ENCODE data around the gene DBH. TPM values are rescaled to one million over a fixed set of nuclear protein-coding genes. Genes with fewer than 3 reads are reported as not detected.

The DBH gene
- total and polyA plus RNA-seq, 7 donors: 0.01 TPM; not detected in 6

DNA sequence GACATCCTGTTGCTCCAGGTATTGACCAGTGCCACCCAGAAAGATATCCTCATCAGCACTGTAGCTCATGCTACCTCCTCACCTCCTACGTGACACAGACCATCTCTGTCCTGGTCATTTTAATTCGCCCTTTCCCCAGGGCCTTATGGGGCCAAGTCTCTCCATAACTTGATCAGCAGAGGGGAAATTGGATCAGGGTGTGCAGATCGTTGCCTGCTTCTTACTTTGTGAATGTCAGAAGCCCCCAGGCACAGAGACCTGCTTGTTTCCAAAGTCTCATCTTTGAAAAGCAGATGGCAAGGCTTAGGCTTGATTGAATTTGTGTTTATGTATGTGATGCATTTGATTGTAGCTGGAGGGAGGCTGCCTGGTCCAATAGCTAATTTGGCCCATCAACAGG, 8.8 kb upstream of the DBH start:
- Histone ChIP-seq H3K4me1 (no peaks in the 10 kb centered on the region), H3K27me3 (peaks cover 0 to 10% (median 0%) of the 10 kb centered on the region in 3 donors), H3K9me3 (peaks cover 0 to 5% (median 3%) of the 10 kb centered on the region in 4 donors), H3K36me3 (no peaks in the 10 kb centered on the region), H3K27ac (no peak overlapping the region), H3K4me3 (no peak overlapping the region)
- 74 to 82% methylated on average over 3 of the region's 3 CpGs for WGBS, 2 donors
- no peak for DNase-seq
- intact Hi-C loops (cut with DNase I): no loop called here
- no peak for TF ChIP-seq EP300 (IDR thresholded peaks at IDR 0.05)
- no peak for TF ChIP-seq POLR2AphosphoS5 (IDR thresholded peaks at IDR 0.05)
- TF ChIP-seq, protein P1, sequence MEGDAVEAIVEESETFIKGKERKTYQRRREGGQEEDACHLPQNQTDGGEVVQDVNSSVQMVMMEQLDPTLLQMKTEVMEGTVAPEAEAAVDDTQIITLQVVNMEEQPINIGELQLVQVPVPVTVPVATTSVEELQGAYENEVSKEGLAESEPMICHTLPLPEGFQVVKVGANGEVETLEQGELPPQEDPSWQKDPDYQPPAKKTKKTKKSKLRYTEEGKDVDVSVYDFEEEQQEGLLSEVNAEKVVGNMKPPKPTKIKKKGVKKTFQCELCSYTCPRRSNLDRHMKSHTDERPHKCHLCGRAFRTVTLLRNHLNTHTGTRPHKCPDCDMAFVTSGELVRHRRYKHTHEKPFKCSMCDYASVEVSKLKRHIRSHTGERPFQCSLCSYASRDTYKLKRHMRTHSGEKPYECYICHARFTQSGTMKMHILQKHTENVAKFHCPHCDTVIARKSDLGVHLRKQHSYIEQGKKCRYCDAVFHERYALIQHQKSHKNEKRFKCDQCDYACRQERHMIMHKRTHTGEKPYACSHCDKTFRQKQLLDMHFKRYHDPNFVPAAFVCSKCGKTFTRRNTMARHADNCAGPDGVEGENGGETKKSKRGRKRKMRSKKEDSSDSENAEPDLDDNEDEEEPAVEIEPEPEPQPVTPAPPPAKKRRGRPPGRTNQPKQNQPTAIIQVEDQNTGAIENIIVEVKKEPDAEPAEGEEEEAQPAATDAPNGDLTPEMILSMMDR (IDR thresholded peaks at IDR 0.05): no peak
- no peak for TF ChIP-seq POLR2A (IDR thresholded peaks at IDR 0.05)

DNA sequence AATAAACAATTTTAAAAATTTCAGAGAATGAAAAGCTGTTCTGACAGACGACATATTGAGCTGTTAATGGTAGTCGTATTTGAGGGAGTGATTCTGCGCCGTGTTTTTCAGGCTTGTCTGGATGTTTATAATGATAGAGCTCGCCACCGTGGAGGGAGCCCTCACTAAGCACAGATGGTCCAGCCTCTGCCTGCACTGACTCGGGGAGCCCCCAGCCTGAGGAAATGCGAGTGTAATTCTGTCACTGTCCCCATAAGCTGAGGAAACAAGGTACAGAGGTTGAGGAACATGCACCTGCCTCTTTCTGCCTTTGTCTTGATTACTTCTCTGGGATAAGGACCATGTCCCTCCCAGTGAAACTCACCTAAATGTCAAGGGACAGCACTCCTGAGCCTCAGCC, 7.4 kb upstream of the DBH start:
- no peak overlapping the region for H3K27ac ChIP-seq
- intact Hi-C loops (cut with DNase I): no loop called here
- peaks cover 0 to 8% (median 0%) of the 10 kb centered on the region in 3 donors for H3K27me3 ChIP-seq
- 68 to 69% methylated on average over 8 of the region's 8 CpGs for WGBS, 2 donors
- H3K9me3 ChIP-seq: peaks cover 0 to 5% (median 3%) of the 10 kb centered on the region in 4 donors
- DNase-seq: no peak
- TF ChIP-seq POLR2AphosphoS5 (IDR thresholded peaks at IDR 0.05): no peak
- TF ChIP-seq, protein P1 (IDR thresholded peaks at IDR 0.05): no peak
- no peak for TF ChIP-seq EP300 (IDR thresholded peaks at IDR 0.05)
- TF ChIP-seq POLR2A (IDR thresholded peaks at IDR 0.05): no peak
- no peaks in the 10 kb centered on the region for H3K4me1 ChIP-seq
- H3K36me3 ChIP-seq: no peaks in the 10 kb centered on the region
- H3K4me3 ChIP-seq: no peak overlapping the region

DNA sequence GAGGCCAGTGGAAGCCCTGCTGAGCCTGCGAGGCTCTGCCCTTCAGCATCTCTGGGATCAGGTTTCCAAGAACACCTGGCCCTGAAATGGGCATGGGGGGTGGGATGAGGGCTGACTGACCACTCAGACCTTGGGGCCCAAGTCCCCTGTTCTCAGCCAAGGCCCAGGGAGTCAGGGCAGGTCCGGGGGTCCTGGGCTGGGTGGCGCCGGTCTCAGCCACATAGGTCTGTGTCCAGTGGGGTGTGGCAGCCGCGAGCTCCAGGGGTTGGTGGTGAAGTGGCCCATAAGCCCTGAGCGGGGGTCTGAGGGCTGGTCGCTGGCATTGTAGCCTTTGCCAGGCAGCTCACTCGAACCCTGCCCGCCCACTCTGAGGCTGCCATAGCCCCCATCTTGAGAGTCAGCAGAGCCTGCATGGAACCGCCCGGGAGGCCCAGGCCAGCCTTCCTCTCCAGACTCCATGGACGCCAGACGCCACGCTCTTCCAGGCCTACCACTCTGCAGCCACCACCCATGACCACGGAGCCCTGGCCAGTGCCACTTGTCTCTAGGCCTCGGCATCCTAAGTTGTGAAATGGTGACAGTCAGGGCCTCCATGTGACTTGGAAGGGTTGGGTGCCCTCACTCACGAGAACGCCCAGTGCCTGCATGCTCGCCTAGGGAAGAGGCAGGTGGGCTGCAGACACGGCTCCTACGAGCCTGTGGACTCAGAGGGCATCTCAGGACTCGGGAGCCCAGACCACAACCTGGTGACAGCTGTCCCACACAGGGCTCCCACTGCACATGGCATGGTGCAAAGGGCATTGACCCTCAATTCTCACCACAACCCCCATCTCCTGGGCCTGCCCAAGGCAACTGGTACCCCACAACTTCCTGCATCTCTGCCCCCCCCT, 6.7 kb upstream of the DBH start:
- intact Hi-C loops (cut with DNase I): no loop called here
- peaks cover 0 to 13% (median 0%) of the 10 kb centered on the region in 3 donors for H3K27me3 ChIP-seq
- H3K4me3 ChIP-seq: no peak overlapping the region
- no peaks in the 10 kb centered on the region for H3K4me1 ChIP-seq
- no peak overlapping the region for H3K27ac ChIP-seq
- WGBS, 2 donors: 81 to 89% methylated on average over 23 of the region's 23 CpGs
- peaks cover 0 to 5% (median 3%) of the 10 kb centered on the region in 4 donors for H3K9me3 ChIP-seq
- TF ChIP-seq, protein P1 (IDR thresholded peaks at IDR 0.05): no peak
- no peak for TF ChIP-seq EP300 (IDR thresholded peaks at IDR 0.05)
- H3K36me3 ChIP-seq: no peaks in the 10 kb centered on the region
- DNase-seq: no peak

DNA sequence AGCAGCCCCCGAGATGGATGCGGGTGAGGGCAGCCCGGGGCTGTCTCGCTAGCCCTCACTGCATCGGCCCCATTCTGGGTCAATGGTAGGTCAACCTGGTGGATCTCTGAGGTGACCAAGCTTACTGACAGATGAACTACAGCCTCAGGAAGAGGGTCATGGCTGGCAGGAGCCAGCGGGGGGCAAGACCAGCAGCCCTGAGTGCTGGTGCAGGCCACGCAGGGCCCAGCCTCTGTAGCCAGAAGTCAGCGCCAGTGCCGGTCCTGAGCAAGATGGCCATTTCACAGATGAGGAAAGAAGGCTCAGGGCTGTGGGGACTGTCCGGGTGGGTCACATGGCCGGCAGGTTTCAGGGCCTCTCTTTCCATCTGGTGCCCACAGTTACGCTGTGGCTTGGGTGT, 5.1 kb upstream of the DBH start:
- WGBS, 2 donors: 86 to 93% methylated on average over 12 of the region's 12 CpGs
- Histone ChIP-seq H3K4me1 (no peaks in the 10 kb centered on the region), H3K4me3 (no peak overlapping the region), H3K27me3 (peaks cover 0 to 14% (median 0%) of the 10 kb centered on the region in 3 donors), H3K27ac (no peak overlapping the region), H3K36me3 (no peaks in the 10 kb centered on the region), H3K9me3 (peaks cover 0 to 3% (median 0%) of the 10 kb centered on the region in 4 donors)
- TF ChIP-seq POLR2A (IDR thresholded peaks at IDR 0.05) (no peak), POLR2AphosphoS5 (IDR thresholded peaks at IDR 0.05) (no peak), EP300 (IDR thresholded peaks at IDR 0.05) (no peak)
- TF ChIP-seq, protein P1 (IDR thresholded peaks at IDR 0.05): no peak
- DNase-seq: no peak
- intact Hi-C loops (cut with DNase I): no loop called here

All from sigmoid colon (tissue), 7 donors.